NCI-H748 treated with DMSO at 0.1 percent for 48 hours (cell line): ENCODE results near the gene LRMDA.

Source experiments
- DNase-seq: peaks from one replicate; lab custom pipeline; 2025; lab: John Stamatoyannopoulos, UW

LRMDA gene

GRCh38 chr10:75402486-75403143 is 28.8 kb upstream of the LRMDA start:
- peak; percentile 88 for DNase-seq

DNA sequence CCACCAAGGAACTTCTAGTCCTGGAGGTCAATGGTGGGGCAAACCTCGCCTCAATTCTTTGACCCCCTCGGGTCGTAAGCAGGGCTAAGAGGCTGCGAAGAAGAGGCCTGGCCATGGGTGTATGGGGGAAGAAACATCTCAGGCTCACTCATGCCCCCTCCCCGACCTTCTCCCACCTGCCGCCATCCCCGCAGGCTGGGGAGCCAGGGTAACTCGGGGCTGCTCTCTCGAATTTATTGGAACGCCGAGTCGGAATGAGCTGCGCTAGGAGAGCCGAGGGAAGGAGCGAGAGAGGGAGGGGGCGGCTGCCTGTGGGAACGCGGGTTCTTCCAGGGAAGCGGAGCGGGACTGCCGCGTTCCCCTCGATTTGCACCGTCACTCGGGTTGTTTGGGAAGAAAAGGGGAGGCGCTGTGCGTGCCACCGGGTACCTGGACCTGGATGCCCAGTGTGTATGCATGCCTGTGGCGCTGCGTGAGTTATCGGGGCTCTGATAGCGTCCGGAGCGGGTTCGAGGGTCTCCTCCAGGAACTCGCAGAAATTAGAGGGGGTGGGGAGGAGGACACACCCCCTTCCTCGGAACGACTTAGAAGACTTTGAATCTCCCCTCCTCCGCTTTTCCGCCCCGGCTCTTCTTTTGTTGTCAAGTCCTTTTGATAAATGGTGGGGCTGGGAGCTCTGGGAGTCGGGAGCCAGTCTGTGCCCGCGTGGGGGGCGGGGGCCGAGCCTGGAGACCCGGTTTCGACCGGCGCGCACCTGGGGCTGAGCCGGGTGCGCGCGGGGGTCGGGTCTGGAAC is 28.1 kb upstream of the LRMDA start:
- peak; percentile 25 for DNase-seq

- DNase-seq, result peak; percentile 36
These were observed 27.2 kb upstream of the LRMDA start for GRCh38 chr10:75403939-75404814.

DNA sequence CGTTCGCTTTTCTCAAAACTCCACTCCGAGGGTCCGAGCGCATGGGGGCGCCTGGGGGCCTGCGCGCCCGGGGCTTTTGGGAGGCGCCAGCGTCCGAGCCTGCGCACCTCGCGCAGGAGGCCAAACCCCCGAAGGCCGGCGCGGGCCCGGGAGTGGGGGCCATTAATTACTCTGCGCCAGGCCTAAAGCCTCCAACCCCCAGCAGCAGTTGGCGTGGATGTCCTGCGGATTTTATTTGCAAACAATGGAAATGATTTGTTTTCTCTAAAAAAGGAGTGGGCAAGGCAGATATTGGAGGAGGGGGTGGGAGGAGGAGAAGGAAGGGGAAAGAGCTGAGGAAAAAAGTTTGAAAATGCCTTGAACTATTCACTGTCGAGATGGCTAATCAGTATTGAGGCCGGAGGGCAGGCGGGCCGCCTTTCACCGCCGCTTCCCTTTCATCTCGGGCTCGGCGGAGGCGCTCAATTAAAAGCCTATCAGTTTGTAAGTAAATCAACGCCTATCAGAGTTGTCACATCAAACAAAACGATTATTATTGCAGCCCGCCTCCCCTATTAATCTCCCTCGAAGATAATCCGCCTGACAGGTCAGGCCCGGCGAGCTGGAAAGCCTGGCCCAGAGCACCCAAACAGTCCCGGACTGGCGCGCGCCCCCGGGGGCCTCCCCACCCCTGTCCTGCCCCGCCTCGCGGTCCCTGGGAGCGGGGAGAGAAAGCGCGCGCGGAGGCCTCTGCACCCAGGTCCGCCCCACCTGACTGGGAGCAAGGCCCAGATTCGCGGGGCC is 26.4 kb upstream of the LRMDA start:
- DNase-seq, result peak; percentile 13

DNA sequence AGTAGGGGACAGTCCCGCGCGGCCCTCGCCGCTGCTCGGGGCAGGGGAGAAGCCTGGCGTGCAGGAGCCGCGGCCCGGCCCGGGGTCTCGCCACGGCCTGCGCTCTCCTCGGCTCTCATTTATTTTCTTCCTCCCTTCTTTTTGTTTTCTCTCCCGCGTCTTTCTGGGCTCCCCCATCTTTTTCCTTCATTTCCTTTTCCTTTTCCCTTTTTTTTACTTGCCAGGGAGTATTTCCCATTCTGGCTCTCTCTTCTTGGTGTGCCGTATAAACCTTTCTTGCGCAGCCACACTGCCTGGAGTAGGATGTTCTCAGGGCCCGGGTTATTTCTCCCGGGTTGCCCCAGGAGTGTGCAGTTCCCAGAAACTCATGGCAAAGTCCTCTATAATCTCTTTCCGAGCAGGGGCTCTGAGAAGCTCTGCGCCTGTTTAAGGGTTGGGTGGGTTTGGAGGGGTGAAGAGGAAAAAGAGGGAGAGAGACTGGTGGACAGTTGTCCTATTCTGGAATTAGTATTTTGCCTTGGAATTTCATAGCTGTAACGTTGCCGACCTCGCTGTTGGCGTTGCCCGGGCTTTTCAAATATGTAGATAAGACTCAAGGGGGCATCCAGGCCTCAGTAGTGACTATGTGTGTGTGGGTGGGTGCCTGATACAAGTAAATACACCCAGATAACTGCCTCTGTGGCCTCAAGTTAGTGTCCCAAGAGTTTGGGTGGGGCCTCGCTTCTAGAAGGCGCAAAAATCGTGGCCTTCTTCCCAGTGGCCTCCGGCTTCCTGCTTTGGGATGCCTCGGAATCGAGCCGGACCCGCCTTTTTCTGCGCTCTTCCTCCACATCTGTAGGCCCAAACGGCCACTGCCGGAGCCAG is 25.6 kb upstream of the LRMDA start:
- no peak for DNase-seq

DNA sequence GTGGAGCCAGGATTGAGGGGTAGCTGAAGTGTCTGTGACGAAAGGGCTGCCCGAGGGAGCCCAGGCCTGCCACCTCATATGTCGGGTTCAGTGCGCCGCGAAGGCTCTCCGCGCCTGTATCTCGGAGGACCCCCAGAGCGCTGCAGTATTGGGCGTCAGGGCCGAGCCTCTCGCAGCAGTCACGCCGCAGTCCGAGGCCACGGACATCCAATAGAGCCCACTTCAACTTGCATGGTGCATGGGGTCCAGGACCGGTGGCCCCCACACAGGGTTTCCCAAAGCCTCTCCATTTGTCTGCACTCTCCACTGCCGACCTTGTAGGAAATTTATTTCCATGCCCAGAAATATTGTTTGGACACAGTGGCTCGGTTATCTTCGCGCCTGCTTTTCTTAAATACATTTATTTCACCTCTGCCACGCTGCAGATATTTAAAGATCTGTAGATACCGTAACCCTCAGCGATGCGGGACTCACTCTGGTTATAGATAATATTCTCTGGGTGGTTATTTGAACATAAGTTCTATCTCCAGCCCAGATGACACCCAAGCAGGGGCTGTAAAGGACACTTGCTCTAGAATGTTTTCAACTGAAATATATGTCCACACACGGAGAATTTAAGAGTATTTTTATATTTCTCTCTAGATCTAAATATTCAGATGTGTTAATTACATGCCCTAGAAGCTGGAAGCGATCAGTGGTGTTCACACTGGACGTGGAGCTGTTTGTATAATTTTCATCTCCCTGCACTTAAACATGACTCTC is 24.8 kb upstream of the LRMDA start:
- no peak for DNase-seq

DNA sequence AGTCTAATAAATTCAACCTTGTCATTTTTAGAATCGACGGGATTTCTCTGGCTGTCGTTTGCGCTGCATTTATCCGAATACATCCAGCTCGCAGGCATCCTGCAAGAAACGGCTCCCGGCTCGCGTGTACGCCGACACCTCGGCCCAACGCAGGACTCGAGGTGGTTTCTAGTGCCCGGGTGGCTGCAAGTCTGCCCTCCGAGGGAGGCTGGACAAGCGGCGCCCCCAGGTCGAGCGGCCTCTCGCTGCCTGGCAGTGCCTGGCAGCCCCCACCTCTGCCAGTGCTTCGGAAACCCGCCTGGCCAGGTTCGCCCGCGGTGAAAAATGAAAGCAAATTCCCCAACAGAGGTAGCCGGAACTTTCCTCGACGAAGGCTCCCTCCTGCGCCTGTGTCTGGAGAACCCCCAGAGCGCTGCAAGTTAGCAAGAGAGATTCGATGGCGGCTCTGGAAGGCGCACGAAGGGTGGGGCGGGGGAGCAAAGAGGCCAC is 24.2 kb upstream of the LRMDA start:
- DNase-seq, result no peak

GRCh38 chr10:75407713-75408508 is 23.5 kb upstream of the LRMDA start:
- DNase-seq, result no peak

- no peak for DNase-seq
These were observed 22.9 kb upstream of the LRMDA start for GRCh38 chr10:75408509-75408875.

- DNase-seq, result peak; percentile 52
These were observed 22.2 kb upstream of the LRMDA start for GRCh38 chr10:75408911-75409885.

- no peak for DNase-seq
These were observed 21.1 kb upstream of the LRMDA start for GRCh38 chr10:75410132-75411005.

- DNase-seq, result no peak
These were observed 16.9 kb upstream of the LRMDA start for GRCh38 chr10:75414527-75414926.

DNA sequence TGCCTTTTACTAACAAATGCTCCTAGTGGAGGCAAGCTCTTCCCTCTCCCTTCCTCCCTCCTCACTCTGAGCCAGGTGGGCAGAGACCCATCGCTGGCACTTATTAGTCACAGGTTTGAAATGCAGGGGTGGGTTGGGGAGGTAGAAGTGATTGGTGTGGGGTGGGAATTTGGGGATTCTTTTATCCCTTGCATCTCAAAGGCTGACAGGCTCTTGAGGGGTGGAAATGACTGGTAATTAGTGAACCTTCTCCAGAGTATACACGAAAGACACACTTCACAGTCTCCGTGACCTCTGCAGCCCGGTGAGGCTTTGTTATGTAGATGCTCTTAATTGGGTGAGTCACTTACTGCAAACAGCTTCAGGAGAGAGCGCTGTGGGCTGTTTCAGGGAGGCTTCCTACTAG is 13.9 kb upstream of the LRMDA start:
- DNase-seq, result peak; percentile 52

DNA sequence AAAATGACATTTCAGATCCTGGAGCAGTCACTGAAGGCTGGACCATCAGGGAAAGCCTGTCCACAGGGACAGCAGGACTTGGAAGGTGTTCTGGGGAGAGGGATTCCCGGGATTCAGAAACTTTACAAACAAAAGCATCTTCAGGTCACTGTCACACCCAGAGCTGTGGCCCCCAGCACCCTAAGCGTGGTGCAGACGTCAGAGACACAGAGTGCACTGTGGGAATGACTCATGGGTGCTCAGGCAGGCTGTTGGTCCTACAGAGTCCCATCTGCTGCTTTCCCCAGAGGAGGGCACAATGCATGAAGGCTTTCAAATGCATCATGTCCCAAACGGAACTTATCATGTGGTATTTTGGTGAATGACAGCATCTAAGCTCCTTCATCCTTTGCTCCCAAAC is 13.1 kb upstream of the LRMDA start:
- DNase-seq, result no peak

DNA sequence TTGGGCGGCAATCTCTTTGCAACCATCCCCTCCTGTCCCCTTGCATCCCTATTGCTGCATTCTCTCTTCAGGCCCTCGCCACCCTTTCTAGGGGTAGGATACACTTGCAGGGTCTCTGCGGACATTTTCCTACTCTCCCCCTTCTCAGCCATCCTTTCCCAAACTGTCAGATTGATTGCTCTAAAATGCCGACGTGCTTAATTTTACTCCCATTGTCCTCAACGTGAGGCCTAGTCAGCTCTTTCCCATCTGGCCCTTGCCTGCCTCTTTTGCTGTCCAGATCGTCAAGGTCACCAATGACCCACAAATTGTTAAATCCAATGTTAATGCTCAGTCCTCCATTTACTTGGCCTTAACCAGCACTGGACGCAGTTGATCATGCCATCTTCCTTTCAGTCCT is 12.7 kb upstream of the LRMDA start:
- no peak for DNase-seq

- no peak for DNase-seq
These were observed 8.5 kb upstream of the LRMDA start for GRCh38 chr10:75422913-75423312.

DNA sequence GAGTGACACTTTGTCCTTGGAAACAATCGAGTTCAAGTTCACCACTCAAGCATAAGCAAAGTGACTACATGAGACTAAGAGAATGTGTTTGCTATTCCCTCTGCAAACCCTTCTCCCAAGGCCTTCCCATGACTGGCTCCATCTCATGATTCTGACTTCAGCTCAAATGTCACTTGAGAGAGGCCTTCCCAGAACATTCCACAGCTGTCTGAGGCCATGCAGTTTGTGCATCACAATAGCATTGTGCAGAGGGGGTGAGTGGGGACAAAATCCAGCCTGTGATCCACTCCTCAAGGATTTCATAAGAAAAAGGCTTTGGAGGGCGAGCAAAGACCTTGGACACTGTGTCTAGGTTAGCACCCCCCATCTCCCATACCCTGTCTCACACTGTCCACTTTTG is 6.9 kb upstream of the LRMDA start:
- DNase-seq, result no peak
